B cell (primary cell): ENCODE data around the gene JARID2.

ENCODE experiments used
- CTCF ChIP-seq: fragments of 200-600 bp; IDR thresholded peaks from one replicate; pipeline ENCODE4 v1.8.0; 2022; ENCODE audit warnings: antibody characterized with exemption, mild to moderate bottlenecking
- EZH2 ChIP-seq: IDR thresholded peaks from 2 replicates; pipeline ENCODE4 v1.6.1; 2012; ENCODE audit warnings: borderline replicate concordance, low read depth, mild to moderate bottlenecking, moderate library complexity, low read length; ENCODE audit not compliant: insufficient read depth, poor library complexity, severe bottlenecking

GRCh38 chr6:15239616-15240364, 6.1 kb upstream of the JARID2 start:
- TF ChIP-seq CTCF (no peak), EZH2 (no peak)
